K562 (cell line): Measurements from ENCODE around the gene CKS2.
"Not testable (repeated sequence)": the region's sequence is repeated elsewhere in the genome, so short reads cannot be mapped to it uniquely, and the experiment has no call there.

Experiments
- CBX3 ChIP-seq, 2 experiments: IDR thresholded peaks; 1 replicate in 1 of 2; 2 replicates in 1 of 2; pipeline ENCODE4 v1.6.1; 2012; ENCODE audit warnings: inconsistent platforms in 2 of 2, low read length in 2 of 2, borderline replicate concordance in 1 of 2, control low read depth in 1 of 2
- ETV6 ChIP-seq, 3 experiments: fragments of 150-350 bp in 1 of 3; sonication (generic) in 1 of 3; formaldehyde crosslinking in 1 of 3; IDR thresholded peaks; 2 replicates each; pipeline versions ENCODE4 v1.6.1 to v1.8.0; 2014 to 2022; ENCODE audit warnings: borderline replicate concordance in 2 of 3, low read depth in 2 of 3, antibody characterized with exemption in 1 of 3, low read length in 1 of 3, mild to moderate bottlenecking in 1 of 3, missing genetic modification reagents in 1 of 3
- GTF2A2 ChIP-seq: IDR thresholded peaks from 2 replicates; pipeline ENCODE4 v1.6.1; 2016; ENCODE audit warnings: mild to moderate bottlenecking, missing genetic modification characterization, missing compliant biosample characterization
- MEIS2 ChIP-seq: fragments of 450-650 bp; IDR thresholded peaks from 2 replicates; pipeline ENCODE4 v1.6.1; 2014; ENCODE audit warnings: mild to moderate bottlenecking; ENCODE audit not compliant: partially characterized antibody
- NRF1 ChIP-seq, 2 experiments: fragments of 450-650 bp; IDR thresholded peaks in 1 of 2; conservative IDR thresholded peaks in 1 of 2; 2 replicates each; pipeline ENCODE4 v1.6.1; 2014; ENCODE audit warnings: mild to moderate bottlenecking in 2 of 2
- POLR2A ChIP-seq: fragments of 450-650 bp; conservative IDR thresholded peaks from 2 replicates; pipeline ENCODE4 v1.6.1; 2016
- TF ChIP-seq, protein P1 (sequence below), 3 experiments: IDR thresholded peaks in 2 of 3; conservative IDR thresholded peaks in 1 of 3; 2 replicates each; pipeline ENCODE4 v1.5.1; 2011 to 2012; ENCODE audit warnings: low read length in 3 of 3, mild to moderate bottlenecking in 3 of 3, control low read depth in 2 of 3, improper control_type of control experiment in 1 of 3, inconsistent platforms in 1 of 3, low read depth in 1 of 3, mixed read lengths in 1 of 3, moderate library complexity in 1 of 3; ENCODE audit not compliant: insufficient read depth in 2 of 3

DNA sequence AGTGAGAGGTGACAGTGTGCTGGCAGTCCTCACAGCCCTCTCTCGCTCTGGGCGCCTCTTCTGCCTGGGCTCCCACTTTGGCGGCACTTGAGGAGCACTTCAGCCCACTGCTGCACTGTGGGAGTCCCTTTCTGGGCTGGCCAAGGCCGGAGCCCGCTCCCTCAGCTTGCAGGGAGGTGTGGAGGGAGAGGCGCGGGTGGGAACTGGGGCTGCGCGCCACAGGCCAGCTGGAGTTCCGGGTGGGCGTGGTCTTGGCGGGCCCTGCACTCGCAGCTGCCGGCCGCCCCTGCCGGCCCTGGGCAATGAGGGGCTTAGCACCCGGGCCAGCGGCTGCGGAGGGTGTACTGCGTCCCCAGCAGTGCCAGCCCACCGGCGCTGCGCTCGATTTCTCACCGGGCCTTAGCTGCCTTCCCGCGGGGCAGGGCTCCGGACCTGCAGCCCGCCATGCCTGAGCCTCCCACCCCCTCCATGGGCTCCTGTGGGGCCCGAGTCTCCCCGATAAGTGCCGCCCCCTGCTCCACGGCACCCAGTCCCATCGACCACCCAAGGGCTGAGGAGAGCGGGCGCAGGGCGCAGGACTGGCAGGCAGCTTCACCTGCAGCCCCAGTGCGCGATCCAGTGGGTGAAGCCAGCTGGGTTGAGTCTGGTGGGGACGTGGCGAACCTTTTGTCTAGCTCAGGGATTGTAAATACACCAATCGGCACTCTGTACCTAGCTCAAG is 28.6 kb upstream of the CKS2 start:
- TF ChIP-seq MEIS2; ETV6 (IDR thresholded peaks at IDR 0.05; ENCODE audit: borderline replicate concordance in 1 of 2, low read depth in 2 of 2, low read length in 1 of 2); ETV6 (CRISPR knock-in tag; IDR thresholded peaks at IDR 0.05; ENCODE audit: borderline replicate concordance); POLR2A; NRF1 (conservative IDR thresholded peaks at IDR 0.05 in 1 of 2, IDR thresholded peaks at IDR 0.05 in 1 of 2); GTF2A2; CBX3 (IDR thresholded peaks at IDR 0.05; ENCODE audit: borderline replicate concordance in 1 of 2, low read length in 2 of 2): not testable (repeated sequence)
- TF ChIP-seq, protein P1, sequence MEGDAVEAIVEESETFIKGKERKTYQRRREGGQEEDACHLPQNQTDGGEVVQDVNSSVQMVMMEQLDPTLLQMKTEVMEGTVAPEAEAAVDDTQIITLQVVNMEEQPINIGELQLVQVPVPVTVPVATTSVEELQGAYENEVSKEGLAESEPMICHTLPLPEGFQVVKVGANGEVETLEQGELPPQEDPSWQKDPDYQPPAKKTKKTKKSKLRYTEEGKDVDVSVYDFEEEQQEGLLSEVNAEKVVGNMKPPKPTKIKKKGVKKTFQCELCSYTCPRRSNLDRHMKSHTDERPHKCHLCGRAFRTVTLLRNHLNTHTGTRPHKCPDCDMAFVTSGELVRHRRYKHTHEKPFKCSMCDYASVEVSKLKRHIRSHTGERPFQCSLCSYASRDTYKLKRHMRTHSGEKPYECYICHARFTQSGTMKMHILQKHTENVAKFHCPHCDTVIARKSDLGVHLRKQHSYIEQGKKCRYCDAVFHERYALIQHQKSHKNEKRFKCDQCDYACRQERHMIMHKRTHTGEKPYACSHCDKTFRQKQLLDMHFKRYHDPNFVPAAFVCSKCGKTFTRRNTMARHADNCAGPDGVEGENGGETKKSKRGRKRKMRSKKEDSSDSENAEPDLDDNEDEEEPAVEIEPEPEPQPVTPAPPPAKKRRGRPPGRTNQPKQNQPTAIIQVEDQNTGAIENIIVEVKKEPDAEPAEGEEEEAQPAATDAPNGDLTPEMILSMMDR (IDR thresholded peaks at IDR 0.05 in 2 of 3, conservative IDR thresholded peaks at IDR 0.05 in 1 of 3; ENCODE audit: insufficient read depth in 2 of 3, low read depth in 1 of 3, low read length in 3 of 3), result not testable (repeated sequence)
